CD4-positive, alpha-beta T cell treated with Interferon alpha-2 for 1 hour (primary cell): ENCODE measurements around the gene ADGRG1.

ENCODE experiments used
- DNase-seq, 2 donors: peaks; one replicate each; pipeline ENCODE4 v3.0.0-alpha.2; 2020 to 2022

Gene ADGRG1

GRCh38 chr16:57636184-57636583 is 7.8 kb downstream of the ADGRG1 start:
- no peak for DNase-seq

GRCh38 chr16:57637020-57637419 is 8.6 kb downstream of the ADGRG1 start:
- no peak for DNase-seq

- DNase-seq = no peak
These were observed 9.0 kb downstream of the ADGRG1 start for GRCh38 chr16:57637424-57637823.

- DNase-seq = no peak
These were observed 9.5 kb downstream of the ADGRG1 start for GRCh38 chr16:57637965-57638364.

- no peak for DNase-seq
These were observed 10.0 kb downstream of the ADGRG1 start for GRCh38 chr16:57638381-57638780.

- peak in 1 of 2 donors; percentile 9 for DNase-seq
These were observed 10.9 kb downstream of the ADGRG1 start for GRCh38 chr16:57639172-57639887.

- DNase-seq = no peak
These were observed 11.8 kb downstream of the ADGRG1 start for GRCh38 chr16:57640185-57640584.

GRCh38 chr16:57640612-57641011 is 12.2 kb downstream of the ADGRG1 start:
- no peak for DNase-seq

- DNase-seq = no peak
These were observed 14.0 kb downstream of the ADGRG1 start for GRCh38 chr16:57642160-57643135.

- no peak for DNase-seq
These were observed 14.9 kb downstream of the ADGRG1 start for GRCh38 chr16:57643147-57643874.

GRCh38 chr16:57643910-57644309 is 15.5 kb downstream of the ADGRG1 start:
- no peak for DNase-seq

GRCh38 chr16:57644383-57645014 is 16.1 kb downstream of the ADGRG1 start:
- DNase-seq = no peak

- no peak for DNase-seq
These were observed 16.7 kb downstream of the ADGRG1 start for GRCh38 chr16:57645169-57645568.

- no peak for DNase-seq
These were observed 17.4 kb downstream of the ADGRG1 start for GRCh38 chr16:57645691-57646387.

GRCh38 chr16:57646388-57647039 is 18.1 kb downstream of the ADGRG1 start:
- DNase-seq = peak; percentile 36 to 56

GRCh38 chr16:57647136-57647875 is 18.9 kb downstream of the ADGRG1 start:
- DNase-seq = no peak

GRCh38 chr16:57648125-57648524 is 19.7 kb downstream of the ADGRG1 start:
- DNase-seq = peak; percentile 19 to 33

- DNase-seq = peak; percentile 78 to 88
These were observed 20.4 kb downstream of the ADGRG1 start for GRCh38 chr16:57648581-57649442.

GRCh38 chr16:57649443-57649751 is 21.0 kb downstream of the ADGRG1 start:
- DNase-seq = no peak

- DNase-seq = no peak
These were observed 21.4 kb downstream of the ADGRG1 start for GRCh38 chr16:57649846-57650245.
